OCI-M1 (cell line): ENCODE results near the gene SYT2.

ENCODE experiments used
- DNase-seq: peaks from one replicate; lab custom pipeline; 2025; lab: John Stamatoyannopoulos, UW

Gene SYT2

GRCh38 chr1:202704601-202705000 is 5.7 kb downstream of the SYT2 start:
- no peak for DNase-seq

GRCh38 chr1:202703191-202703590 is 7.1 kb downstream of the SYT2 start:
- no peak for DNase-seq

GRCh38 chr1:202702088-202702487 is 8.2 kb downstream of the SYT2 start:
- no peak for DNase-seq

GRCh38 chr1:202701200-202701599 is 9.1 kb downstream of the SYT2 start:
- no peak for DNase-seq

GRCh38 chr1:202700061-202700460 is 10.2 kb downstream of the SYT2 start:
- DNase-seq = no peak

GRCh38 chr1:202698276-202698675 is 12.0 kb downstream of the SYT2 start:
- peak; percentile 32 for DNase-seq

- DNase-seq = no peak
These were observed 13.2 kb downstream of the SYT2 start for GRCh38 chr1:202697038-202697437.

- DNase-seq = no peak
These were observed 15.9 kb downstream of the SYT2 start for GRCh38 chr1:202694314-202694713.

GRCh38 chr1:202692959-202693555 is 17.2 kb downstream of the SYT2 start:
- peak; percentile 84 for DNase-seq

GRCh38 chr1:202691816-202692215 is 18.4 kb downstream of the SYT2 start:
- DNase-seq = no peak

- no peak for DNase-seq
These were observed 20.5 kb downstream of the SYT2 start for GRCh38 chr1:202689493-202690342.

- DNase-seq = no peak
These were observed 21.2 kb downstream of the SYT2 start for GRCh38 chr1:202689082-202689481.

GRCh38 chr1:202688401-202688800 is 21.9 kb downstream of the SYT2 start:
- no peak for DNase-seq

- no peak for DNase-seq
These were observed 22.5 kb downstream of the SYT2 start for GRCh38 chr1:202687798-202688197.

GRCh38 chr1:202687370-202687769 is 22.9 kb downstream of the SYT2 start:
- no peak for DNase-seq

GRCh38 chr1:202685641-202686040 is 24.6 kb downstream of the SYT2 start:
- no peak for DNase-seq

GRCh38 chr1:202684716-202685115 is 25.5 kb downstream of the SYT2 start:
- no peak for DNase-seq

GRCh38 chr1:202683029-202683428 is 27.2 kb downstream of the SYT2 start:
- no peak for DNase-seq

GRCh38 chr1:202682477-202682876 is 27.8 kb downstream of the SYT2 start:
- DNase-seq = no peak

GRCh38 chr1:202681736-202682420 is 28.4 kb downstream of the SYT2 start:
- no peak for DNase-seq

- no peak for DNase-seq
These were observed 29.5 kb downstream of the SYT2 start for GRCh38 chr1:202680586-202681352.
